ENCODE results near the gene WWC1.

Gene WWC1

GRCh38 chr5:168408561-168409305 is 117.3 kb downstream of the WWC1 start:
- TF ChIP-seq CTCF (conservative IDR thresholded peaks at IDR 0.05; ENCODE audit: low read length): no peak
- no peak overlapping the region for H3K4me3 ChIP-seq (ENCODE audit: low read length)
- DNase-seq (ENCODE audit: low read depth): peak; percentile 40

GRCh38 chr5:168409591-168410458 is 118.4 kb downstream of the WWC1 start:
- TF ChIP-seq CTCF (conservative IDR thresholded peaks at IDR 0.05; ENCODE audit: low read length): no peak
- peak; percentile 64 for DNase-seq (ENCODE audit: low read depth)
- H3K4me3 ChIP-seq (ENCODE audit: low read length): no peak overlapping the region

GRCh38 chr5:168411871-168412270 is 120.4 kb downstream of the WWC1 start:
- no peak for DNase-seq (ENCODE audit: low read depth)
- TF ChIP-seq CTCF (conservative IDR thresholded peaks at IDR 0.05; ENCODE audit: low read length): no peak
- H3K4me3 ChIP-seq (ENCODE audit: low read length): no peak overlapping the region

- no peak for TF ChIP-seq CTCF (conservative IDR thresholded peaks at IDR 0.05; ENCODE audit: low read length)
- H3K4me3 ChIP-seq (ENCODE audit: low read length): no peak overlapping the region
- DNase-seq (ENCODE audit: low read depth): no peak
Observed at GRCh38 chr5:168413062-168413461, 121.6 kb downstream of the WWC1 start.

- no peak for TF ChIP-seq CTCF (conservative IDR thresholded peaks at IDR 0.05; ENCODE audit: low read length)
- no peak for DNase-seq (ENCODE audit: low read depth)
- H3K4me3 ChIP-seq (ENCODE audit: low read length): no peak overlapping the region
Observed at GRCh38 chr5:168413596-168413995, 122.2 kb downstream of the WWC1 start.

GRCh38 chr5:168415401-168415800 is 124.0 kb downstream of the WWC1 start:
- H3K4me3 ChIP-seq (ENCODE audit: low read length): no peak overlapping the region
- TF ChIP-seq CTCF (conservative IDR thresholded peaks at IDR 0.05; ENCODE audit: low read length): no peak
- DNase-seq (ENCODE audit: low read depth): no peak

All from AG10803 (cell line).